ENCODE results near the gene TBL1XR1.
"Not testable (repeated sequence)": the region's sequence is repeated elsewhere in the genome, so short reads cannot be mapped to it uniquely, and the experiment has no call there.

The TBL1XR1 gene

DNA sequence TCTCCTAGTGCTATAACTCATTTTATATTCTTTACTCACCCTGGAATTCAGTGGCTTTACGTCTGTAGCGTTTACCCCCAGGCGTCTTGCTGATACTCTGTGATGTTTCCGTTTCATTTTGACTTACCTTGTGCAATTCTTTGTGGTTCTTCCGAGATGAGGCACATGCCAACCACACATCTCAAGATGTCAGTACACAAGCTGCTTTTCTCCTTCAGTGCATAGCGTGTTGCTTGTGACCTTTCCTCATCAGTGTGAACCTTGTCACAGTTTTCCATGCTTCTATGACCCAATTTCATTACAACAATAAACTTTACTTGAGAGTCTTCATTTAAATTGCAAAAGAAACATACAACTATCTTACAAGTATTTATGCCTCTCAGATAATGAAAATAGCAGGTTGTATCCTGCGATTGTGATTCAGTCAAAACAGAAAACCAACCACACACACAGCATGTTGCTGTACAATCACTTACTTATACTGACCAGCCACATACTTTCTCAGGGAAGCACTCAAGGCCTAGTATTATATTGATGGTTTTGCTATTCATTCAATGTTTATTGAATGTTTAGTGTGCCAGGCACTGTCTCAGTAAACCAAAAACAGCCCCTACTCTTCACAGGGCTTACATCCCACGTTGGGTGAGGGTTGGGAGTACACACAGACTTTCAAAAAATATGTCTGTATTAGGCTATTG, 4.6 kb upstream of the TBL1XR1 start:
- Histone ChIP-seq H3K27me3 (ENCODE audit: insufficient read depth, low read length) (no peaks in the 10 kb centered on the region), H3K4me1 (ENCODE audit: insufficient read depth, low read length) (peaks cover 12% of the 10 kb centered on the region), H2AFZ (ENCODE audit: low read depth, low read length) (no peak overlapping the region), H3K4me3 (ENCODE audit: low read length) (no peak overlapping the region), H3K36me3 (ENCODE audit: insufficient read depth, low read length) (no peaks in the 10 kb centered on the region), H3K9me3 (ENCODE audit: low read length) (no peaks in the 10 kb centered on the region)

DNA sequence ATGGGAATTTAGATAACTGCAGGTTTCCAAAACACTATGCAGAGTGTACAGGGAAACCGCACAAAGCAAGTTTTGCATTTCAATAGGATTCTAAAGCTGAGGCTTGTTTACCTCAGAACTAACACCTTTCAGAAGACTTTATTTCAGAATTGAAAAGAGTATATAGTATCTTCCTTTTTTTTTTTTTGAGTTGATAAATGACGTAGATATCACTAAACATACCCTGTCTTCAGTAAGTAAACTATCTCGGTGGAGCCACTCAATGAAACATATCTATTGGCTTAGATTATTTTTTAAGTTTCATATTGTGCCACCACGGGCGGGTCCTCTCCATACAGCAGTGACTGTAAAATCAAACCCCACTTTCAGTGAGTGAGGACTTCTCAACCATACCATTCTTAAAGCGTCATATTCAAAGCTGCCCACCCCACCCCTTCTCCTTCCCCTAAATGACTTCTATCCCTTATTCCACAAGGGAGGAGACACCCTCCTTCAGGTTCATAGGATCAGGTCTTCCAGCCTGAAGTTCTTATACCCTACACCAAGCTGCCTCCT, 2.0 kb upstream of the TBL1XR1 start:
- Histone ChIP-seq H2AFZ (ENCODE audit: low read depth, low read length) (peak overlapping the region; percentile 53), H3K4me1 (ENCODE audit: insufficient read depth, low read length) (peaks cover 19% of the 10 kb centered on the region), H3K9me3 (ENCODE audit: low read length) (no peaks in the 10 kb centered on the region), H3K36me3 (ENCODE audit: insufficient read depth, low read length) (no peaks in the 10 kb centered on the region), H3K27me3 (ENCODE audit: insufficient read depth, low read length) (no peaks in the 10 kb centered on the region), H3K4me3 (ENCODE audit: low read length) (no peak overlapping the region)

DNA sequence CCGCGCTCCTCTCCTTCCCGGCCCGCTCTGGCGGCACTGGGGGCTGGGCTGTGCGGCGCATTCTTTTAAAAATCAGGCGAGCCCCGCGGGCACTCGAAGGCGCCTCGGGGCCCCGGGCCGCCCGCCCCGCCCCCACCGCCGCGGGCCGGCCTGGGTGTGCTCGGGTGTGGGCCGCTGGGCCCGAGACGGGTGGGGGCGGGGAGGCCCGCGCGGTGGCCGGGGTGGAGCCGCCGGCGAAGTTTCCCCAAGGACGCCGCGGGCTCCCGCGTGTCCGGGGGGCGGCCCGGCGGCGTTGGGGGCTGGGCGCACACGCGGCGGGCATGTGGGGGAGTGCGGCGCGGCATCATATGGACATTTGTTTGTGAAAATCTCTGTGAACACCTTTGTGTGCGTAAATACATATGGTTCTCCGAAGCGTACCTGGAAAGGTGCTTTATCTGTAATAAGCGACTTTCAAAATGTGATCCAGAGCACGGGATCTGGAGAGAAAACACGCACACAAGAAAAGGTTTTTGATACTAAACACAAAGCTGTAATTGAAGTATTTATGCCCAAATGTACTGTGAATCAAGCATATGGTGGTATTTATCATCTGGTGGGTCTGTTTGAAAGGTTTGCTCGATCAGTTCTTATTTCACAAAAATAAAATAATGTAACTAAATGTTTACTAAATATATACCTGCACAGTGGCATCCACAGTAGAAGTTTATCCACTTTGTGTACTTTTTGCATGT, 612 bp upstream of the TBL1XR1 start:
- no peaks in the 10 kb centered on the region for H3K27me3 ChIP-seq (ENCODE audit: insufficient read depth, low read length)
- H3K9me3 ChIP-seq (ENCODE audit: low read length) = no peaks in the 10 kb centered on the region
- peaks cover 26% of the 10 kb centered on the region for H3K4me1 ChIP-seq (ENCODE audit: insufficient read depth, low read length)
- peak overlapping the region; percentile 53 for H2AFZ ChIP-seq (ENCODE audit: low read depth, low read length)
- H3K36me3 ChIP-seq (ENCODE audit: insufficient read depth, low read length) = no peaks in the 10 kb centered on the region
- peak overlapping the region; percentile 80 for H3K4me3 ChIP-seq (ENCODE audit: low read length)

DNA sequence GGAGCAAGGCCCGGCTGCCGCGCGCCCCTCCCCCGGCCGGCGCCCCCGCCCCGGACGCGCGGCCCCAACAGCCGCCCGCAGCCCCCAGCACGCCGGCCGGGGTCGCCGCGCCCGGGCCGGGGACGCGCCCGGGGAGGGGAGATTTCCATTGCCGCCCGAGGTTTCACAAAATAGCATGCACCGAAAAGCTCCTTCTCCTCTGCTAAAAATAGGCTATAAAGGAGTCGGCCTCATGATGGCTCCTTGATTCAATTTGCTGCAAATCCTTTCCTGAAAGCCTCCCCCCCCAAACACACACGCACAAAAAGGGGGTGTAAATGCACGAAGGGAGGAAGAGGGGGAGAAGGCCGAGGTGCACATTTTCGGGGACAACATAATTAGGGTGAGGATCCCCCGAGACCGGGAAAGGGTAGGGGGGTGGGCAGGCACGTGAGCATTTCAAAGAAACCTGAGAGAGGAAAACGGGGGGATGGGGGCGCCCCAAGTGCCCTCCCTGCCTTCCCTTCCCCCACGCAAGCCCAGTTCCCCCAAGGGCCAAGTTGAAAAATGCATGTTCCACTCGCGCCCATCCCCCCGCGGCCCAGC, 734 bp downstream of the TBL1XR1 start:
- Histone ChIP-seq H2AFZ (ENCODE audit: low read depth, low read length) (no peak overlapping the region), H3K4me3 (ENCODE audit: low read length) (peak overlapping the region; percentile 100), H3K36me3 (ENCODE audit: insufficient read depth, low read length) (no peaks in the 10 kb centered on the region), H3K27me3 (ENCODE audit: insufficient read depth, low read length) (no peaks in the 10 kb centered on the region), H3K9me3 (ENCODE audit: low read length) (no peaks in the 10 kb centered on the region), H3K4me1 (ENCODE audit: insufficient read depth, low read length) (peaks cover 27% of the 10 kb centered on the region)

DNA sequence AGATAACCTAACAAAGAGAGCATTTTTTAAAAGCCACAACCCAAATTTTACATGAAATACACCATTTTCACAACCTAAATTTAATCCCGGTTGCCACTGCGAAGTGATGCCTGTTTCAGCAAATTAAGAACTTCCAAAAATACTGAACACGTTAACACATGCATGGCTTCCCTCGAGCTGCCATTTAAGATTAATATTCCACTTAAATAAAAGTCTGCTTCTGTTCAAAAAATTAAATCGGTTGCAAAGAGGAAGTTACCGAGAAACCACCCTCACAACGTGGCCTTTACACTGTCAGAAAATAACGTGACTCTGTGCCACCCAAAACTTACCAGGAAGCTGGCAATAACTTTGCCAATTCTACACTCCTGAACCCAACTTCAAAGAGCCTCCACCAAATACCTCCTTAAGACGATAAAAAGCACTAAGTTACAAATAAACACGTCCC, 1.2 kb downstream of the TBL1XR1 start:
- Histone ChIP-seq H3K9me3 (ENCODE audit: low read length) (no peaks in the 10 kb centered on the region), H3K4me3 (ENCODE audit: low read length) (peak overlapping the region; percentile 100), H3K4me1 (ENCODE audit: insufficient read depth, low read length) (peaks cover 32% of the 10 kb centered on the region), H3K36me3 (ENCODE audit: insufficient read depth, low read length) (no peaks in the 10 kb centered on the region), H2AFZ (ENCODE audit: low read depth, low read length) (no peak overlapping the region), H3K27me3 (ENCODE audit: insufficient read depth, low read length) (no peaks in the 10 kb centered on the region)

DNA sequence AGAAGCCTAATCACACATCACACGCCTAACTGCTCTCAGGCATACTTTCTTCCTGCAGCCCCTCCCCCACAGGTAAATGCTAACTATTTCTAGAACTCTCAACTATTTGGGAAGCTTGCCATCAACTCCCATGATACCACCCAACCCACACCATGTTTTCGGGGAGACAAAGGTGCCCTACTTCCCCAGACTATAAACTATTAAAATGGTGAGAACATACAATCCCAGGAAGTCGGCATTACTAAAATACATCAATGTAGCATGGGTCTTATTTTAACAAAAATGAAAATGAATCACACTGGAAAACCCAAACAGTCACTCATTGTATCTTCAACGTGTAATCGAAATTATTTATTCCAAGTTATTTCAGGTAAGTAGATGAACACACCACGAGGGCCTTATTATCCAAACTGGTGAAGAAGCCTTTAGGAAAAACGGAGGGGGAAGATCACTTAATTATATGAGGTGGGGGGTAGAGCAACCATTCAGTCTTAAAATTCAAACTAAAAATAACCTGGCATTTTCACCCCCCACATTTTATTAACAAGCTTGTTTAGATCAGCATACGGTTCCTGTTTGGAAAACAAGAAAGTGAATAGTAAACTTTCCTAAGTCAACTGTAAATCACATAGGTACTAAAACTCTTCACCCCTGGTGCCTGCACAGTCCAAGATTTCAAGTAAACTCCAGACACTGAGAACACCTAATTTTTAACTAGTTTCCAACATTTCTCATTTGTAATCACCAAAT, 1.9 kb downstream of the TBL1XR1 start:
- H3K4me1 ChIP-seq (ENCODE audit: insufficient read depth, low read length) = peaks cover 37% of the 10 kb centered on the region
- peak overlapping the region; percentile 100 for H3K4me3 ChIP-seq (ENCODE audit: low read length)
- no peaks in the 10 kb centered on the region for H3K27me3 ChIP-seq (ENCODE audit: insufficient read depth, low read length)
- H3K36me3 ChIP-seq (ENCODE audit: insufficient read depth, low read length) = no peaks in the 10 kb centered on the region
- H2AFZ ChIP-seq (ENCODE audit: low read depth, low read length) = no peak overlapping the region
- no peaks in the 10 kb centered on the region for H3K9me3 ChIP-seq (ENCODE audit: low read length)

DNA sequence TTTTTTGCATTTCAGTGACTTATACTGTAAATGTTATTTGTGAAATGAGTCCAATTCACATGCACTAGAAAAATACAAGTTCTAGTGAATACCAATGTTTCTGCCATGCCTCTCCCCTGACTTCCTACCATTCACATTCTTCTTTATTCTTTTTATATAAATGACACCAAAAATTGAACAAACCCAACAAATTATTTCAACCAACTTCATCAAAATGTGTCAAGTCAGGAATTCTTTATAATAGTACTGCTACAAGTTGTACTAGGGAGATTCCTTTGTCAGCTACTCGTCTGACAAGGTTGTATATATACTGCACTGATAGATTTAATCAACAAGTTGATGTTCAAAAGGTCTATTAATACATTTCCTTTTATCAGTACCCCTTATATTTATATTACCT, 3.0 kb downstream of the TBL1XR1 start:
- Histone ChIP-seq H3K4me1 (ENCODE audit: insufficient read depth, low read length) (peaks cover 37% of the 10 kb centered on the region), H3K36me3 (ENCODE audit: insufficient read depth, low read length) (no peaks in the 10 kb centered on the region), H3K27me3 (ENCODE audit: insufficient read depth, low read length) (no peaks in the 10 kb centered on the region), H3K9me3 (ENCODE audit: low read length) (no peaks in the 10 kb centered on the region), H3K4me3 (ENCODE audit: low read length) (peak overlapping the region; percentile 100), H2AFZ (ENCODE audit: low read depth, low read length) (no peak overlapping the region)

DNA sequence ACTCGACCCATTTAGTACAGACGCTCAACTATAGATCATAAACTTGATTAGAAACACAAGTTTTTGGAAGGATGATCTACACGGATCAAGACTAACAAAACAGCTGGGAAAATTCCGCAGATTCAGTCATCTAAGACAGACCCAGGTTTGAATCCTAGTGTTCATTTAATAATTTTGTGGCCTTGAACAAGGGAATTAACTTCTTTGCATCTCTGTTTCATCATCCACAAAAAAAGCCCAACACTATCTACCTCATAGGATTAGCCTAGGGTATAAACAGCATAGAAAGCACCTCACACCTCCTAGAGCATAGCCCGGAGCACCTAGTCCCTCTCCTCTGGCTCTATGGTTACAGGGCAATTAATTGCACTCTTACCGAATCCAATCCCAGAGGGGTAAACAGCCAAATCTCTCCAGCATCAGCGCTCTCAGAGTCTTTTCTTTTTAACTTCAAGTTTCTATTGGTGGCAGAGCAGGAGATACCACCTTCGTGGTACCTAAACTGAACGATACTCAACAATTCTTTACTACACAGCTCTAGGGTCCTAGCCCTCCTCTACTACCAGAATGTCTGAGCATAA, 3.5 kb downstream of the TBL1XR1 start:
- Histone ChIP-seq H3K4me1 (ENCODE audit: insufficient read depth, low read length) (peaks cover 33% of the 10 kb centered on the region), H3K4me3 (ENCODE audit: low read length) (peak overlapping the region; percentile 100), H2AFZ (ENCODE audit: low read depth, low read length) (no peak overlapping the region), H3K36me3 (ENCODE audit: insufficient read depth, low read length) (no peaks in the 10 kb centered on the region), H3K27me3 (ENCODE audit: insufficient read depth, low read length) (no peaks in the 10 kb centered on the region), H3K9me3 (ENCODE audit: low read length) (no peaks in the 10 kb centered on the region)

DNA sequence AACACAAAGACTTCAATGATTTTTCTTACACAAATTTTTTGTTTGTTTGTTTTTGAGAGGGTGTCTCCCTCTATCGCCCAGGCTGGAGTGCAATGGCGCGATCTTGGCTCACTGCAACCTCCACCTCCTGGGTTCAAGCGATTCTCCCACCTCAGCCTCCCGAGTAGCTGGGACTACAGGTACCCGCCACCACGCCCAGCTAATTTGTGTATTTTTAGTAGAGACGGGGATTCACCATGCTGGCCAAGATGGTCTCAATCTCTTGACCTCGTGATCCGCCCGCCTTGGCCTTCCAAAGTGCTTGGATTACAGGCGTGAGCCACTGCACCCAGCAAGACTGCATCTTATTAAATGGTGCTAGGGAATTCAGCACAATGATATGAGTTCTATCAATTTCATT, 4.0 kb downstream of the TBL1XR1 start:
- not testable (repeated sequence) for H3K4me3 ChIP-seq (ENCODE audit: low read length)

DNA sequence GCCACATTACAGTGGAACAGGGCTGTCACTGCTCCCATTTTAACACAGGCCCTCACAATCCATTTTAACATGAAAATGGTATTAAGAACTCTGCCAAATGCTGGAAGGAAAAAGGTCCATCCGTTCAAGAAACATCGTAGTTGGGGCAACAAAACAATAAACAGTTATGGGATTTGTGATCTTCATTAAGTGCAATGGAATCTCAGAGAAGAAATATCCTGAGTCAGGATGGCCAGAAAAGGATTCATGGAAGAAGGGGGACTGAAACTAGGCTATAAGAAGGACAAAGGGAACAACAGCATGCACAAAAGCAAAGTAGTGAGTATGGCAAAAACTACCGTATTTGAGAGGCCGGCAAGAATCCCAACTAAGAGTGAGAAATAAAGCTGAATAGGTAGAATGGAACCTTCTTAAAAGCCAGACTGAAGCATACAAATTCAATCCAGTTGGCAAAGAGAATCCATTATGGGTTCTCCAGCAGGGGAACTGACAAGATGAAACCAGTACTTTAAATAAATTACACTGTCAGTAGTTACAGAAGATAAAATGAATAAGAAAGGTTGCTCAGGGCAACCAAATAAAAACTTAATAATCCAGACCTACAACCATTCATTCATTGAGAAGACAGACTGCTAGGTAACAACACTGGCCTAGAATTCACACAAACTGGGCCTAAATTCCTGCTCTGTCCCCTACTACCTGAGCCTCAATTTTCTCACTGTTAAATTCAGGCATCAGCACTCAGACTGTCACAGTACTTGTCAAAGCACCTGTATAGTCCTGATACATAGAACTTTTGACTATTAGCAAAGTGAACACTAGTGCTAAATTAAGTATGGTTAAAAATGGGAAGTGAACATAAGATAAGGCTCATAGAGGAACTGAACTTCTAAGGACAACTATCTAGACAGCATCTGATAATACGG, 6.3 kb downstream of the TBL1XR1 start:
- Histone ChIP-seq H3K27me3 (ENCODE audit: insufficient read depth, low read length) (no peaks in the 10 kb centered on the region), H3K9me3 (ENCODE audit: low read length) (no peaks in the 10 kb centered on the region), H2AFZ (ENCODE audit: low read depth, low read length) (no peak overlapping the region), H3K4me3 (ENCODE audit: low read length) (no peak overlapping the region), H3K4me1 (ENCODE audit: insufficient read depth, low read length) (peaks cover 24% of the 10 kb centered on the region), H3K36me3 (ENCODE audit: insufficient read depth, low read length) (no peaks in the 10 kb centered on the region)

More for the DNA sequence above, 4.0 kb downstream of the TBL1XR1 start:
- H3K9me3 ChIP-seq (ENCODE audit: low read length); H3K27me3 ChIP-seq (ENCODE audit: insufficient read depth, low read length); H3K36me3 ChIP-seq (ENCODE audit: insufficient read depth, low read length); H2AFZ ChIP-seq (ENCODE audit: low read depth, low read length): not testable (repeated sequence)
- H3K4me1 ChIP-seq (ENCODE audit: insufficient read depth, low read length) = peaks cover 28% of the 10 kb centered on the region

DNA sequence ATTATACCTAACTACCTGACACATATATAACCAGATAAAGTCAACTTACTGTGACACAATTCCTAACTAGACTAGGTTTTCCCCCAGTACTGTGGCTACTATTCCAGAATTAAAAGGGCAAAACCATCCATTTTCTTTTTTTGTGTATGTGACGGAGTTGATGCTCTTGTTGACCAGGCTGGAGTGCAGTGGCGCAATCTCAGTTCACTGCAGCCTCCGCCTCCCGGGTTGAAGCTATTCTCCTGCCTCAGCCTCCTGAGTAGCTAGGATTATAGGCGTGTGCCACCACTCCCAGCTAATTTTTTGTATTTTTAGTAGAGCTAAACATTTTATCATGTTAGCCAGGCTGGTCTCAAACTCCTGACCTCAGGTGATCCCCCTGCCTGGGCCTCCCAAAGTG, 7.1 kb downstream of the TBL1XR1 start:
- not testable (repeated sequence) for H3K4me3 ChIP-seq (ENCODE audit: low read length); H3K27me3 ChIP-seq (ENCODE audit: insufficient read depth, low read length); H3K36me3 ChIP-seq (ENCODE audit: insufficient read depth, low read length); H2AFZ ChIP-seq (ENCODE audit: low read depth, low read length); H3K9me3 ChIP-seq (ENCODE audit: low read length)
- peaks cover 24% of the 10 kb centered on the region for H3K4me1 ChIP-seq (ENCODE audit: insufficient read depth, low read length)

DNA sequence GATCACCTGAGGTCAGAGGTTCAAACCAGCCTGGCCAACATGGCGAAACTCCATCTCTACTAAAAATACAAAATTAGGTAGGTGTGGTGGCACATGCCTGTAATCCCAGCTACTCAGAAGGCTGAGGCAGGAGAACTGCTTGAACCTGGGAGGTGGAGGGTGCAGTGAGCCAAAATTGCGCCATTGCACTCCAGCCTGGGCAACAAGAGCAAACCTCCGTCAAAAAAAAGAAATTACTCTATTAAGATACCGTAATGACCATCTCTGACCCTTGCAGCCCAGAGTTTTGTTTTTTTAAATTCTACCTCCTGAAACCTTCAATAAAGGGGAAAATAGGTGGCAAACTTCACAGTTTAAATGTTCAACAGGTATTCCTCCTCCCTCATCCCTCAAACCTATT, 9.0 kb downstream of the TBL1XR1 start:
- H3K4me1 ChIP-seq (ENCODE audit: insufficient read depth, low read length) = peaks cover 10% of the 10 kb centered on the region
- H3K4me3 ChIP-seq (ENCODE audit: low read length); H3K9me3 ChIP-seq (ENCODE audit: low read length); H3K27me3 ChIP-seq (ENCODE audit: insufficient read depth, low read length); H2AFZ ChIP-seq (ENCODE audit: low read depth, low read length); H3K36me3 ChIP-seq (ENCODE audit: insufficient read depth, low read length): not testable (repeated sequence)

Data from neuron (in vitro differentiated cells).